Urothelium cell line (cell line): ENCODE measurements around the gene FARP1.

ENCODE experiments used
- DNase-seq: peaks from one replicate; pipeline ENCODE4 v3.0.0; 2011; ENCODE audit warnings: low spot score, mixed read lengths
- FAIRE-seq: peaks from 2 replicates; lab custom pipeline; 2011; peaks lifted over from hg19 to GRCh38; lab: Jason Lieb, UNC

Gene FARP1

GRCh38 chr13:98322091-98322718 is 179.3 kb downstream of the FARP1 start:
- no peak for DNase-seq
- FAIRE-seq: no peak

GRCh38 chr13:98324105-98324504 is 181.2 kb downstream of the FARP1 start:
- DNase-seq (no peak), FAIRE-seq (no peak)

- FAIRE-seq (no peak), DNase-seq (no peak)
Observed at GRCh38 chr13:98325724-98326123, 182.8 kb downstream of the FARP1 start.

- FAIRE-seq (no peak), DNase-seq (no peak)
Observed at GRCh38 chr13:98326291-98326690, 183.4 kb downstream of the FARP1 start.

GRCh38 chr13:98327371-98328270 is 184.7 kb downstream of the FARP1 start:
- no peak for DNase-seq
- FAIRE-seq: no peak

- no peak for FAIRE-seq
- DNase-seq: no peak
Observed at GRCh38 chr13:98328511-98328910, 185.6 kb downstream of the FARP1 start.

GRCh38 chr13:98332222-98332621 is 189.3 kb downstream of the FARP1 start:
- FAIRE-seq (no peak), DNase-seq (no peak)

- no peak for DNase-seq
- FAIRE-seq: no peak
Observed at GRCh38 chr13:98332691-98333090, 189.8 kb downstream of the FARP1 start.

GRCh38 chr13:98333486-98333885 is 190.6 kb downstream of the FARP1 start:
- FAIRE-seq (no peak), DNase-seq (no peak)

- FAIRE-seq (no peak), DNase-seq (no peak)
Observed at GRCh38 chr13:98334620-98335205, 191.8 kb downstream of the FARP1 start.

GRCh38 chr13:98335721-98336120 is 192.8 kb downstream of the FARP1 start:
- FAIRE-seq (no peak), DNase-seq (no peak)

- DNase-seq (no peak), FAIRE-seq (no peak)
Observed at GRCh38 chr13:98338310-98338709, 195.4 kb downstream of the FARP1 start.

GRCh38 chr13:98339684-98340425 is 197.0 kb downstream of the FARP1 start:
- no peak for DNase-seq
- FAIRE-seq: no peak

GRCh38 chr13:98342953-98343352 is 200.1 kb downstream of the FARP1 start:
- DNase-seq (no peak), FAIRE-seq (no peak)

- FAIRE-seq (no peak), DNase-seq (no peak)
Observed at GRCh38 chr13:98343461-98343860, 200.6 kb downstream of the FARP1 start.

GRCh38 chr13:98344392-98344791 is 201.5 kb downstream of the FARP1 start:
- DNase-seq (no peak), FAIRE-seq (no peak)

- FAIRE-seq: no peak
- no peak for DNase-seq
Observed at GRCh38 chr13:98345107-98345935, 202.4 kb downstream of the FARP1 start.

GRCh38 chr13:98346904-98347636 is 204.2 kb downstream of the FARP1 start:
- FAIRE-seq (no peak), DNase-seq (no peak)

GRCh38 chr13:98347756-98348155 is 204.9 kb downstream of the FARP1 start:
- DNase-seq (no peak), FAIRE-seq (no peak)
